A549 treated with Hydrocortisone at 1 μM for 4 hours (cell line): ENCODE results near the gene MOCS2. TPM values are rescaled to one million over a fixed set of nuclear protein-coding genes. Genes with fewer than 3 reads are reported as not detected.

ENCODE experiments used
- total RNA-seq: library from RNA; stranded (reverse); fragments of 200-300 nt; extraction: Qiagen RNA extraction; gene quantifications from 5 replicates; pipeline ENCODE4 v1.2.3, GENCODE V29; 2022

MOCS2 gene
- 28.7 to 34.0 TPM (median 30.5 TPM) in 5 replicates for total RNA-seq

GRCh38 chr5:53109443-53110127 is at the start of gene MOCS2:
TSS of gene MOCS2 (minus strand) at chr5:53109757. CDS start at chr5:53107174, 2,583 bp downstream.

Other genes starting within 250 kb of the MOCS2 start
- 9.3 to 15.7 TPM (median 11.8 TPM) in 5 replicates for gene ITGA2, start 120.4 kb downstream of the MOCS2 start, total RNA-seq